Measurements from ENCODE around the gene SIT1. TPM values are rescaled to one million over a fixed set of nuclear protein-coding genes. Genes with fewer than 3 reads are reported as not detected.

The SIT1 gene
- total RNA-seq, 1 donor from 2014 or later = not detected

DNA sequence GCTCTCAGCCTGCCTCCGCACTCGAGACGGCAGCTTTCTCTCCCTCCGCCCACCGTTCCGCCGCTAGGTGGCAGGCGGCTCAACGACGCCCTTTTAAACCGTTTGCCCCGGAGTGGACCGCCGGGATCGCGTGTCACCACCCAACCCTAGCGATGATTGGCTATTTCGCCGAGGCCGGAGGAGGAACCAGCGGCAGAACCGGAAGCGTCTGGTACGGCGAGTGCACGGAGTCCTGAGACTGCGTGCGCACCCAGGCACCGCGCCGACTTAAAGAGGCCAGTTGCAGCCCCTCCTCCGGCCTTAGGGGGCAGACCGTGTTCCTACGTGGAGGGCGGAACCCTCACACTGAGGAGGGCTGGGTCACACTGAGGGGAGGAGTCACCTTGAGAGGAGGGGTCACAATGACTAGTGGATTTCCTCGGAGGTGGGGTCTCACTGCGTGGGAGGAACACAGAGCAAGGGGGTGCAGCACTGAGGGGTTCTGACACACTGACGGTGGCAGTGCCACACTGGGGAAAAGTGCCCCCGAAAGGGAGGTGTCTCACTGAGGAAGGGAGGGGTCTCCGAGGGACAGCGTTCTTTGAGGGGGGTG, 46.6 kb downstream of the SIT1 start:
- H3K4me1 ChIP-seq = peaks cover 15 to 26% of the 10 kb centered on the region in 2 donors
- peak; percentile 98 to 100 for DNase-seq (ENCODE audit: low spot score in 2 of 2)
- intact Hi-C loops (cut with DNase I) = loop anchor here (1.0 to 5.0 kb wide), 7 partner anchors 40 to 489 kb away; partner anchors contain the start of genes ATOSB and TPM2
- peak overlapping the region; percentile 93 to 95 for H3K27ac ChIP-seq
- H3K27me3 ChIP-seq = no peaks in the 10 kb centered on the region
- H3K4me3 ChIP-seq = peak overlapping the region; percentile 92 to 97
- no peaks in the 10 kb centered on the region for H3K9me3 ChIP-seq
- TF ChIP-seq, protein P1, sequence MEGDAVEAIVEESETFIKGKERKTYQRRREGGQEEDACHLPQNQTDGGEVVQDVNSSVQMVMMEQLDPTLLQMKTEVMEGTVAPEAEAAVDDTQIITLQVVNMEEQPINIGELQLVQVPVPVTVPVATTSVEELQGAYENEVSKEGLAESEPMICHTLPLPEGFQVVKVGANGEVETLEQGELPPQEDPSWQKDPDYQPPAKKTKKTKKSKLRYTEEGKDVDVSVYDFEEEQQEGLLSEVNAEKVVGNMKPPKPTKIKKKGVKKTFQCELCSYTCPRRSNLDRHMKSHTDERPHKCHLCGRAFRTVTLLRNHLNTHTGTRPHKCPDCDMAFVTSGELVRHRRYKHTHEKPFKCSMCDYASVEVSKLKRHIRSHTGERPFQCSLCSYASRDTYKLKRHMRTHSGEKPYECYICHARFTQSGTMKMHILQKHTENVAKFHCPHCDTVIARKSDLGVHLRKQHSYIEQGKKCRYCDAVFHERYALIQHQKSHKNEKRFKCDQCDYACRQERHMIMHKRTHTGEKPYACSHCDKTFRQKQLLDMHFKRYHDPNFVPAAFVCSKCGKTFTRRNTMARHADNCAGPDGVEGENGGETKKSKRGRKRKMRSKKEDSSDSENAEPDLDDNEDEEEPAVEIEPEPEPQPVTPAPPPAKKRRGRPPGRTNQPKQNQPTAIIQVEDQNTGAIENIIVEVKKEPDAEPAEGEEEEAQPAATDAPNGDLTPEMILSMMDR (IDR thresholded peaks at IDR 0.05) = peak; percentile 89 to 96 (median 93)
- peaks cover 15 to 19% of the 10 kb centered on the region in 2 donors for H3K36me3 ChIP-seq

GRCh38 chr9:35603506-35603985, 47.2 kb downstream of the SIT1 start:
- H3K27me3 ChIP-seq = no peaks in the 10 kb centered on the region
- TF ChIP-seq, protein P1 (IDR thresholded peaks at IDR 0.05) = no peak
- peak in 1 of 2 donors; percentile 88 for DNase-seq (ENCODE audit: low spot score in 2 of 2)
- H3K9me3 ChIP-seq = no peaks in the 10 kb centered on the region
- peaks cover 18 to 31% of the 10 kb centered on the region in 2 donors for H3K4me1 ChIP-seq
- peak overlapping the region; percentile 40 to 64 for H3K4me3 ChIP-seq
- peaks cover 9 to 13% of the 10 kb centered on the region in 2 donors for H3K36me3 ChIP-seq
- intact Hi-C loops (cut with DNase I) = loop anchor here (1.0 to 5.0 kb wide), 2 partner anchors 39 to 124 kb away; no protein-coding TSS in a partner anchor
- peak overlapping the region; percentile 90 to 93 for H3K27ac ChIP-seq

GRCh38 chr9:35599763-35600604, 50.7 kb downstream of the SIT1 start:
- Histone ChIP-seq H3K36me3 (no peaks in the 10 kb centered on the region), H3K9me3 (no peaks in the 10 kb centered on the region), H3K4me3 (no peak overlapping the region), H3K27me3 (no peaks in the 10 kb centered on the region), H3K4me1 (peaks cover 7 to 21% of the 10 kb centered on the region in 2 donors), H3K27ac (no peak overlapping the region)
- no peak for DNase-seq (ENCODE audit: low spot score in 2 of 2)
- intact Hi-C loops (cut with DNase I) = loop anchor here (5.0 kb wide), 1 partner anchor 127 kb away; no protein-coding TSS in a partner anchor
- TF ChIP-seq, protein P1 (IDR thresholded peaks at IDR 0.05) = no peak

Other genes with a start within 250 kb of the SIT1 start
- gene RUSC2, start 160.8 kb downstream of the SIT1 start, total RNA-seq = 116 TPM
- gene TESK1, start 45.7 kb downstream of the SIT1 start, total RNA-seq = 70.2 TPM
- not detected for gene CD72, start 32.5 kb downstream of the SIT1 start, total RNA-seq
- 17,070 TPM for gene RMRP, start 7.1 kb upstream of the SIT1 start, total RNA-seq
- gene CCDC107, start 7.4 kb upstream of the SIT1 start, total RNA-seq = 67.6 TPM
- 1.1 TPM for gene ARHGEF39, start 14.3 kb upstream of the SIT1 start, total RNA-seq
- 3.9 TPM for gene CA9, start 23.0 kb upstream of the SIT1 start, total RNA-seq
- gene TPM2, start 39.0 kb upstream of the SIT1 start, total RNA-seq = 1,923 TPM
- 735 TPM for gene TLN1, start 81.3 kb upstream of the SIT1 start, total RNA-seq
- 48.3 TPM for gene CREB3, start 81.7 kb upstream of the SIT1 start, total RNA-seq
- 40.7 TPM for gene GBA2, start 98.3 kb upstream of the SIT1 start, total RNA-seq
- gene RGP1, start 98.4 kb upstream of the SIT1 start, total RNA-seq = 24.8 TPM
- gene MSMP, start 103.3 kb upstream of the SIT1 start, total RNA-seq = not detected
- gene NPR2, start 140.7 kb upstream of the SIT1 start, total RNA-seq = 7.3 TPM
- not detected for gene SPAG8, start 161.3 kb upstream of the SIT1 start, total RNA-seq
- gene HINT2, start 164.1 kb upstream of the SIT1 start, total RNA-seq = 21.6 TPM
- gene FAM221B, start 177.8 kb upstream of the SIT1 start, total RNA-seq = not detected
- 37.3 TPM for gene TMEM8B, start 178.3 kb upstream of the SIT1 start, total RNA-seq
- gene OR13J1, start 219.5 kb upstream of the SIT1 start, total RNA-seq = not detected

All from ascending aorta (tissue), 2 donors.